ENCODE data around the gene SLC13A1.
"Not testable (repeated sequence)": the region's sequence is repeated elsewhere in the genome, so short reads cannot be mapped to it uniquely, and the experiment has no call there.

SLC13A1 gene

GRCh38 chr7:123199883-123200282, at the start of gene SLC13A1:
Gene SLC13A1, minus strand, starts transcription at chr7:123199969. Its CDS starts 23 bp downstream, at chr7:123199946.
- DNase-seq = no peak

GRCh38 chr7:123244768-123245167, 45.0 kb upstream of the SLC13A1 start:
- DNase-seq = no peak

- DNase-seq = no peak
Observed at GRCh38 chr7:123242467-123243092, 42.8 kb upstream of the SLC13A1 start.

GRCh38 chr7:123241809-123242208, 42.0 kb upstream of the SLC13A1 start:
- peak; percentile 6 to 50 for DNase-seq

- DNase-seq = peak in 1 of 2 experiments; percentile 11
Observed at GRCh38 chr7:123231021-123232000, 31.5 kb upstream of the SLC13A1 start.

- DNase-seq = no peak
Observed at GRCh38 chr7:123230603-123231002, 30.8 kb upstream of the SLC13A1 start.

- DNase-seq = no peak
Observed at GRCh38 chr7:123230147-123230546, 30.4 kb upstream of the SLC13A1 start.

- DNase-seq = no peak
Observed at GRCh38 chr7:123229426-123229825, 29.7 kb upstream of the SLC13A1 start.

- not testable (repeated sequence) for DNase-seq
Observed at GRCh38 chr7:123227666-123228065, 27.9 kb upstream of the SLC13A1 start.

GRCh38 chr7:123220396-123220795, 20.6 kb upstream of the SLC13A1 start:
- DNase-seq = no peak

- DNase-seq = no peak
Observed at GRCh38 chr7:123218866-123219265, 19.1 kb upstream of the SLC13A1 start.

- no peak for DNase-seq
Observed at GRCh38 chr7:123216825-123217224, 17.1 kb upstream of the SLC13A1 start.

- DNase-seq = no peak
Observed at GRCh38 chr7:123215350-123215749, 15.6 kb upstream of the SLC13A1 start.

GRCh38 chr7:123211545-123211944, 11.8 kb upstream of the SLC13A1 start:
- no peak for DNase-seq

GRCh38 chr7:123210986-123211385, 11.2 kb upstream of the SLC13A1 start:
- peak in 1 of 2 experiments; percentile 10 for DNase-seq

GRCh38 chr7:123209786-123210185, 10.0 kb upstream of the SLC13A1 start:
- no peak for DNase-seq

GRCh38 chr7:123208793-123209192, 9.0 kb upstream of the SLC13A1 start:
- DNase-seq = peak in 1 of 2 experiments; percentile 29

GRCh38 chr7:123204206-123204835, 4.6 kb upstream of the SLC13A1 start:
- no peak for DNase-seq

GRCh38 chr7:123201901-123202300, 2.1 kb upstream of the SLC13A1 start:
- no peak for DNase-seq

- no peak for DNase-seq
Observed at GRCh38 chr7:123198668-123199652, 809 bp downstream of the SLC13A1 start.

- DNase-seq = no peak
Observed at GRCh38 chr7:123198111-123198510, 1.7 kb downstream of the SLC13A1 start.

GRCh38 chr7:123193235-123193634, 6.5 kb downstream of the SLC13A1 start:
- no peak for DNase-seq

Measured in NCI-H524 (cell line).